Measurements from ENCODE around the gene HDAC9.

- no peak for TF ChIP-seq EZH2 (IDR thresholded peaks at IDR 0.05)
- no peak for TF ChIP-seq FOXP2 (optimal IDR thresholded peaks at IDR 0.05; ENCODE audit: control extremely low read depth, extremely low read length, insufficient read depth)
Measured at GRCh38 chr7:18975689-18976280, 480.2 kb downstream of the HDAC9 start.

Measured in SK-N-MC (cell line).